Measurements from ENCODE around the gene ARHGAP26. TPM values are rescaled to one million over a fixed set of nuclear protein-coding genes. Genes with fewer than 3 reads are reported as not detected.

ARHGAP26 gene
- total RNA-seq, 2 donors from 2014 or later: 27.5 to 80.7 TPM

GRCh38 chr5:142821034-142821732 is 51.0 kb downstream of the ARHGAP26 start:
- no peak for DNase-seq (ENCODE audit: low spot score)
- Histone ChIP-seq H3K4me1 (ENCODE audit: control insufficient read depth in 1 of 2, low read depth in 2 of 2) (peaks cover 55 to 71% of the 10 kb centered on the region in 2 donors), H3K9me3 (no peaks in the 10 kb centered on the region), H3K27ac (no peak overlapping the region), H3K4me3 (no peak overlapping the region), H3K36me3 (no peaks in the 10 kb centered on the region), H3K27me3 (replicated peaks; ENCODE audit: insufficient read depth) (no peaks in the 10 kb centered on the region)
- no peak for ATAC-seq (ENCODE audit: insufficient number of reproducible peaks, low FRiP score, low read depth)
- TF ChIP-seq CTCF (IDR thresholded peaks at IDR 0.05): no peak

GRCh38 chr5:142821733-142822487 is 51.7 kb downstream of the ARHGAP26 start:
- peak; percentile 61 for ATAC-seq (ENCODE audit: insufficient number of reproducible peaks, low FRiP score, low read depth)
- Histone ChIP-seq H3K36me3 (no peaks in the 10 kb centered on the region), H3K4me1 (ENCODE audit: control insufficient read depth in 1 of 2, low read depth in 2 of 2) (peaks cover 55 to 71% of the 10 kb centered on the region in 2 donors), H3K4me3 (no peak overlapping the region), H3K9me3 (no peaks in the 10 kb centered on the region), H3K27ac (no peak overlapping the region), H3K27me3 (replicated peaks; ENCODE audit: insufficient read depth) (no peaks in the 10 kb centered on the region)
- no peak for DNase-seq (ENCODE audit: low spot score)
- TF ChIP-seq CTCF (IDR thresholded peaks at IDR 0.05): no peak

GRCh38 chr5:142823126-142823525 is 52.9 kb downstream of the ARHGAP26 start:
- ATAC-seq (ENCODE audit: insufficient number of reproducible peaks, low FRiP score, low read depth) (no peak), DNase-seq (ENCODE audit: low spot score) (no peak)
- H3K27ac ChIP-seq: no peak overlapping the region
- H3K4me3 ChIP-seq: no peak overlapping the region
- H3K36me3 ChIP-seq: no peaks in the 10 kb centered on the region
- no peaks in the 10 kb centered on the region for H3K27me3 ChIP-seq (replicated peaks; ENCODE audit: insufficient read depth)
- peaks cover 53 to 72% of the 10 kb centered on the region in 2 donors for H3K4me1 ChIP-seq (ENCODE audit: control insufficient read depth in 1 of 2, low read depth in 2 of 2)
- H3K9me3 ChIP-seq: no peaks in the 10 kb centered on the region
- TF ChIP-seq CTCF (IDR thresholded peaks at IDR 0.05): no peak

GRCh38 chr5:142823806-142824205 is 53.6 kb downstream of the ARHGAP26 start:
- Histone ChIP-seq H3K36me3 (no peaks in the 10 kb centered on the region), H3K4me3 (no peak overlapping the region), H3K9me3 (no peaks in the 10 kb centered on the region), H3K27me3 (replicated peaks; ENCODE audit: insufficient read depth) (no peaks in the 10 kb centered on the region), H3K27ac (no peak overlapping the region), H3K4me1 (ENCODE audit: control insufficient read depth in 1 of 2, low read depth in 2 of 2) (peaks cover 47 to 72% of the 10 kb centered on the region in 2 donors)
- DNase-seq (ENCODE audit: low spot score) (no peak), ATAC-seq (ENCODE audit: insufficient number of reproducible peaks, low FRiP score, low read depth) (no peak)
- no peak for TF ChIP-seq CTCF (IDR thresholded peaks at IDR 0.05)

GRCh38 chr5:142824391-142824790 is 54.2 kb downstream of the ARHGAP26 start:
- DNase-seq (ENCODE audit: low spot score) (no peak), ATAC-seq (ENCODE audit: insufficient number of reproducible peaks, low FRiP score, low read depth) (no peak)
- Histone ChIP-seq H3K36me3 (no peaks in the 10 kb centered on the region), H3K4me3 (no peak overlapping the region), H3K9me3 (no peaks in the 10 kb centered on the region), H3K27ac (no peak overlapping the region), H3K4me1 (ENCODE audit: control insufficient read depth in 1 of 2, low read depth in 2 of 2) (peaks cover 42 to 73% of the 10 kb centered on the region in 2 donors), H3K27me3 (replicated peaks; ENCODE audit: insufficient read depth) (no peaks in the 10 kb centered on the region)
- TF ChIP-seq CTCF (IDR thresholded peaks at IDR 0.05): no peak

Measured in thoracic aorta (tissue), 2 donors.